GM12872 (cell line): ENCODE measurements around the gene ELK1.

Experiments used
- TF ChIP-seq, protein P1 (sequence below): IDR thresholded peaks from 3 replicates; pipeline ENCODE4 v1.5.1; 2011; ENCODE audit warnings: low read depth, mild to moderate bottlenecking, low read length, moderate library complexity; ENCODE audit not compliant: insufficient read depth

ELK1 gene

GRCh38 chrX:47614618-47615017 lies 35.7 kb downstream of the ELK1 start:
- TF ChIP-seq, protein P1, sequence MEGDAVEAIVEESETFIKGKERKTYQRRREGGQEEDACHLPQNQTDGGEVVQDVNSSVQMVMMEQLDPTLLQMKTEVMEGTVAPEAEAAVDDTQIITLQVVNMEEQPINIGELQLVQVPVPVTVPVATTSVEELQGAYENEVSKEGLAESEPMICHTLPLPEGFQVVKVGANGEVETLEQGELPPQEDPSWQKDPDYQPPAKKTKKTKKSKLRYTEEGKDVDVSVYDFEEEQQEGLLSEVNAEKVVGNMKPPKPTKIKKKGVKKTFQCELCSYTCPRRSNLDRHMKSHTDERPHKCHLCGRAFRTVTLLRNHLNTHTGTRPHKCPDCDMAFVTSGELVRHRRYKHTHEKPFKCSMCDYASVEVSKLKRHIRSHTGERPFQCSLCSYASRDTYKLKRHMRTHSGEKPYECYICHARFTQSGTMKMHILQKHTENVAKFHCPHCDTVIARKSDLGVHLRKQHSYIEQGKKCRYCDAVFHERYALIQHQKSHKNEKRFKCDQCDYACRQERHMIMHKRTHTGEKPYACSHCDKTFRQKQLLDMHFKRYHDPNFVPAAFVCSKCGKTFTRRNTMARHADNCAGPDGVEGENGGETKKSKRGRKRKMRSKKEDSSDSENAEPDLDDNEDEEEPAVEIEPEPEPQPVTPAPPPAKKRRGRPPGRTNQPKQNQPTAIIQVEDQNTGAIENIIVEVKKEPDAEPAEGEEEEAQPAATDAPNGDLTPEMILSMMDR = no peak

- TF ChIP-seq, protein P1 = no peak
These were observed 37.3 kb downstream of the ELK1 start for GRCh38 chrX:47613082-47613481.

DNA sequence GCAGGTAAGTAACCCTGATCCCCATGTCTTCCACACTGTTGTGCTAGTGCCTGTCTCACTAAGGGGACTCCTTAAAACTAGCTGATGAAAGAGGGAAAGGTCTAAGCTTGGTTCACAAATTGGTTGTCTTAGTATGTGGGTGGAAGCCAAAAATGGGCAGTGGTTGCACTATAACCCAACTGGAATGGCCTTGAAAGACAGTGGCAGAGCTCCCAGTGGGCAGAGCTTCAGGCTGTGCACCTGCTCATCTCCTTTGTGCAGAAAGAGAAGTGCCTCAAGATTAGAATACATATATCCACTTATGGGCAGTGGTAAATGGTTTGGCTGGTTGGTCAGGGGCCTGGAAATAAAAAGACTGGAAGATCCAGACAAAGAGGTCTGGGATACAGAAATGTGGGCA lies 37.9 kb downstream of the ELK1 start:
- TF ChIP-seq, protein P1 = no peak

- TF ChIP-seq, protein P1 = no peak
These were observed 38.4 kb downstream of the ELK1 start for GRCh38 chrX:47611926-47612325.

DNA sequence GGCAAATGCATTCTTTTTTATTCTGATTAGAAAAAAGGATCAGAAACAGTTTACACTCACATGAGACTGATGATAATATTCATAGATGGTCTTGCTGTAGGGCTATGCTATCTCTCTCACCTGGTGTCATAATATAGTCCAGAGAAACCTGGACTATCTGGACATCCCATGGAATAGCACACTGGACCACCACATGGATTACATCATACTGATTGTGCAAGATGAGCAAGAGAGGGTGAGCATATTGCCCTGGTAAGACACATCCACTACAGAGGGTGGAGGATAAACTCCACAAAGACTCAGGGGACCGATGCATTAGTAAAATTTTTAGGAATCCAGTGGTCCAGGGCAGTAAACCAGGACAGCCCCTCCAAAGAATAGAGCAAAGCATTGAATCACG lies 38.9 kb downstream of the ELK1 start:
- TF ChIP-seq, protein P1 = no peak

GRCh38 chrX:47610511-47610910 lies 39.9 kb downstream of the ELK1 start:
- TF ChIP-seq, protein P1 = no peak

DNA sequence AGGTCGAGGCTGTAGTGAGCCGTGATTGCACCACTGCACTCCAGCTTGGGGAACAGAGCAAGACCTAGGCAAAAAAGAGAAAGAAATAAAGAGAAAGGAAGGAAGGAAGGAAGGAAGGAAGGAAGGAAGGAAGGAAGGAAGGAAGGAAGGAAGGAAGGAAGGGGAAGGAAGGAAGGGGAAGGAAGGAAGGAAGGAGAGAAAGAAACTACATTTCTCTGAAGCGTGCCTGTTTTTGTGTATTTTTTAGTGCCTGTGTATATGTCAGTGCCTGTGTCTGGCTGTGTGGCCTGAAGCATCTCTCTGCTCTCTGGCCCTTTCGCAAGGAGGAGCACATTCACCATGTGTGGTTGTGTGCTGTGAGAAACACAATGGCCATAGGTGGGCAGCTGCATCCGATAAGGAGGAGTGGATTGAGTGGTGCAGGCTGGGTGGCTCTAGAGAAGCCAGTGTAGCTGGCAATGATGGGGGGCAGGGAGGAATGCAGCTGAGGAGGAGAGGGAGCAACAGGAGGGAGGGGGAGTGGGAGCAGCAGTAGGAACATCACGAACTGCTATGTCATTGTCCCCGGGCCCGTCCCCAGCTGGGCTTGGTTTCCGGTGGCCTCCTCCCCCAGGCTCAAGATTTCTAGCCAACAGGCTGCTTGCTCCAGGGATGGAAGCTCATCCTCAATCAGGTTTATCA lies 42.1 kb downstream of the ELK1 start:
- TF ChIP-seq, protein P1 = no peak

- TF ChIP-seq, protein P1 = no peak
These were observed 43.3 kb downstream of the ELK1 start for GRCh38 chrX:47607091-47607490.
